Measurements from ENCODE around the gene OR6V1. TPM values are rescaled to one million over a fixed set of nuclear protein-coding genes. Genes with fewer than 3 reads are reported as not detected.

The OR6V1 gene
- total RNA-seq, 3 donors from 2014 or later (not counting 1 experiment from before 2014, with no cell fraction given) = not detected

DNA sequence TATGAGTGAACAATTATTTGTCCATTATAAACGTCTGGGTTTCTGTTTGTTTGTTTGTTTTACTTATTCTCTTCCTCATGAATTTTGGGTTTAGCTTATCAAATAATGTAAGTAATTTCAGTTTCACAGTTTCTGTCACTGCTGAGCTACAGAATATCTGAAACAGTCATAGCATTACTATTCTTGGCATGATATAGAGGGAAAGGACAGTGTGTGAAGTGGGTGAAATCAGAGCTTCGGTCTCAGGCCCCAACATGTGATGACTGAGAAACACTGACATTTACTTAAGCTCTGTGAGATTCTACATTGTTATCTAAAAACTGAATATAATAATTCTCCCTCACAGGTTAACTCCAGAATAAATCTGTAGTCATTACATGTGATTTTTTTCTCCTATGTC, 8.8 kb upstream of the OR6V1 start:
- WGBS (ENCODE audit: insufficient coverage) = 50% methylated on average over 1 of the region's 2 CpGs
- no peaks in the 10 kb centered on the region for H3K27me3 ChIP-seq (ENCODE audit: control insufficient read depth, insufficient read depth, low read length)
- H3K4me3 ChIP-seq (ENCODE audit: low read length) = no peak overlapping the region
- no peaks in the 10 kb centered on the region for H3K4me1 ChIP-seq (ENCODE audit: control insufficient read depth, insufficient read depth, low read length)
- no peak overlapping the region for H3K27ac ChIP-seq (ENCODE audit: low read length)
- H3K4me1 Mint-ChIP-seq = no peaks in the 10 kb centered on the region
- no peak for TF ChIP-seq CTCF (IDR thresholded peaks at IDR 0.05)
- peaks cover 11 to 22% of the 10 kb centered on the region in 2 donors for H3K27me3 Mint-ChIP-seq (ENCODE audit: low read depth in 2 of 2)
- no peaks in the 10 kb centered on the region for H3K36me3 ChIP-seq (ENCODE audit: control insufficient read depth, insufficient read depth, low read length)
- H3K4me3 Mint-ChIP-seq = no peak overlapping the region
- no peak overlapping the region for H3K27ac Mint-ChIP-seq
- H3K9me3 ChIP-seq (ENCODE audit: control insufficient read depth, insufficient read depth, low read length) = no peaks in the 10 kb centered on the region
- H3K36me3 Mint-ChIP-seq = no peaks in the 10 kb centered on the region
- DNase-seq (no peak), ATAC-seq (no peak)
- no peaks in the 10 kb centered on the region for H3K9me3 Mint-ChIP-seq
- intact Hi-C loops (cut with micrococcal nuclease) = no loop called here

DNA sequence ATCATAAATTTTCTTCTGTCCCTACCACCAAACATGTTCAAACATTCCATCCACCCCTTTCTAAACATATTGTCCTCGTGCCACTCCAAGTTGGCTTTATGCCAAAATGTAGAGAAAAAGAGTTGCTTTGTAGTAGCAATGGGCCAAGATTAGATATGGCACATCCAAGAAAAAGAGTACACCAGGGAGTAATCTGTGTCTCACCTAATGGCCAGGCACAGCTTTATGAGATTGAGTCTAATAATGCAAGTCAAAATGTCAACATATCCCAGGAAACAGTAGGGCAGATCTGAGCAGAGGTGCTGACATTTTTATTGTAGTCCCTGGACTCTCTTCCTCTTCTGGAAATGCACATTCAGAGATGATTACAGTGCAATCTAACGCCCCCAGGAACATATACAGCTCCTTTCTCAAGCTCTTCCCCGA, 5.7 kb upstream of the OR6V1 start:
- WGBS (ENCODE audit: insufficient coverage) = 65% methylated on average over 3 of the region's 3 CpGs
- H3K4me3 ChIP-seq (ENCODE audit: low read length) = no peak overlapping the region
- H3K36me3 Mint-ChIP-seq = no peaks in the 10 kb centered on the region
- no peak overlapping the region for H3K27ac ChIP-seq (ENCODE audit: low read length)
- no peaks in the 10 kb centered on the region for H3K36me3 ChIP-seq (ENCODE audit: control insufficient read depth, insufficient read depth, low read length)
- no peaks in the 10 kb centered on the region for H3K9me3 Mint-ChIP-seq
- no peak for TF ChIP-seq CTCF (IDR thresholded peaks at IDR 0.05)
- no peaks in the 10 kb centered on the region for H3K9me3 ChIP-seq (ENCODE audit: control insufficient read depth, insufficient read depth, low read length)
- DNase-seq = no peak
- no peak overlapping the region for H3K4me3 Mint-ChIP-seq
- no peaks in the 10 kb centered on the region for H3K4me1 ChIP-seq (ENCODE audit: control insufficient read depth, insufficient read depth, low read length)
- no peaks in the 10 kb centered on the region for H3K27me3 ChIP-seq (ENCODE audit: control insufficient read depth, insufficient read depth, low read length)
- no peak for ATAC-seq
- intact Hi-C loops (cut with micrococcal nuclease) = no loop called here
- H3K4me1 Mint-ChIP-seq = no peaks in the 10 kb centered on the region
- H3K27me3 Mint-ChIP-seq (ENCODE audit: low read depth in 2 of 2) = peaks cover 9 to 22% of the 10 kb centered on the region in 2 donors
- H3K27ac Mint-ChIP-seq = no peak overlapping the region

DNA sequence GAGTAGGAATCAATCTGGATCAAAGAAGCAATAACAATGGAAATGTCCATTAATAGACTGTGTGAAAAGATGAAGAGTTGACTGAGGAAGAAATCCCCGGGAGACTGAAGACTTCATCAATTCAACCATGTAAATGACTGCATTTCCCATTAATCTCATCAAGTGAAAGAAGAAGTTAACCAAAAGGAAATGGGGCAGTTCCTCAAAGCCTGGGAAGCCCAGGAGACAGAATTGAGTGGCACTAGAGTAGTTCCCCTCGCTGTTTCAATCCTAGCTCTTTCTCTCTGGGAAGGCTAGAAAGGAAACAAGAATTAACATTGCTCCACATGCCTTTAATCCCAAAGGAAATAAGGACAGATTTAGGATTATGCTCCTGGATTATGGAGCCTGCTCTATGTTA, 4.8 kb upstream of the OR6V1 start:
- H3K4me3 Mint-ChIP-seq = no peak overlapping the region
- Histone ChIP-seq H3K4me3 (ENCODE audit: low read length) (no peak overlapping the region), H3K4me1 (ENCODE audit: control insufficient read depth, insufficient read depth, low read length) (no peaks in the 10 kb centered on the region), H3K36me3 (ENCODE audit: control insufficient read depth, insufficient read depth, low read length) (no peaks in the 10 kb centered on the region), H3K9me3 (ENCODE audit: control insufficient read depth, insufficient read depth, low read length) (no peaks in the 10 kb centered on the region), H3K27me3 (ENCODE audit: control insufficient read depth, insufficient read depth, low read length) (no peaks in the 10 kb centered on the region), H3K27ac (ENCODE audit: low read length) (no peak overlapping the region)
- no peak overlapping the region for H3K27ac Mint-ChIP-seq
- no peaks in the 10 kb centered on the region for H3K4me1 Mint-ChIP-seq
- intact Hi-C loops (cut with micrococcal nuclease) = no loop called here
- WGBS (ENCODE audit: insufficient coverage) = 40% methylated on average over 1 of the region's 2 CpGs
- H3K9me3 Mint-ChIP-seq = no peaks in the 10 kb centered on the region
- peaks cover 13 to 22% of the 10 kb centered on the region in 2 donors for H3K27me3 Mint-ChIP-seq (ENCODE audit: low read depth in 2 of 2)
- DNase-seq (no peak), ATAC-seq (no peak)
- no peak for TF ChIP-seq CTCF (IDR thresholded peaks at IDR 0.05)
- H3K36me3 Mint-ChIP-seq = no peaks in the 10 kb centered on the region

DNA sequence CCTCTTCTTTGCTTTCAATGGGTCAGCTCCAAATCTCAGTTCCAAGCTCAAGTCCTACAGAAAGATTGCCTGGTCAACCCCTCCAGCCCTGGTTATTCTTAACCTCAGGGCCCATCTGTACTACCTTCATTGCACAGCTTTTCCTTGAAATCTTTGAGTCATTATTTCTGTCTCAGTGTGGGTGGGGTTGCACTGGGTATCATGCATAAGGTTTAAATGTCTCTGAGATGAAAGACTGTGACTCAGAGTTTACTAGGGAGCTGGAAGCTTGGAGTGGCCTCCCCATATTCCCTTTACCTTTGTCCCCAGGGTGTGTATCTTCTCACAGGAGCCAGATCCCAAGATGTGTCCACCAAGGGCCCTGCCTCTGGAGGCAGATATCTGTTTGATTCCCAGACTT, 3.3 kb upstream of the OR6V1 start:
- TF ChIP-seq CTCF (IDR thresholded peaks at IDR 0.05) = no peak
- ATAC-seq (no peak), DNase-seq (no peak)
- Histone ChIP-seq H3K9me3 (ENCODE audit: control insufficient read depth, insufficient read depth, low read length) (no peaks in the 10 kb centered on the region), H3K27ac (ENCODE audit: low read length) (no peak overlapping the region), H3K36me3 (ENCODE audit: control insufficient read depth, insufficient read depth, low read length) (no peaks in the 10 kb centered on the region), H3K4me3 (ENCODE audit: low read length) (no peak overlapping the region), H3K4me1 (ENCODE audit: control insufficient read depth, insufficient read depth, low read length) (no peaks in the 10 kb centered on the region), H3K27me3 (ENCODE audit: control insufficient read depth, insufficient read depth, low read length) (no peaks in the 10 kb centered on the region)
- intact Hi-C loops (cut with micrococcal nuclease) = no loop called here
- Mint-ChIP-seq H3K4me3 (no peak overlapping the region), H3K4me1 (no peaks in the 10 kb centered on the region), H3K36me3 (no peaks in the 10 kb centered on the region), H3K27ac (no peak overlapping the region), H3K9me3 (no peaks in the 10 kb centered on the region), H3K27me3 (ENCODE audit: low read depth in 2 of 2) (peaks cover 7 to 16% of the 10 kb centered on the region in 2 donors)

Data from natural killer cell (primary cell).